CD4-positive, alpha-beta T cell treated with Interleukin-1 beta for 1 hour (primary cell): Measurements from ENCODE around the gene ARMC2.
A peak's percentile ranks its signal among the peaks of the same experiment; 100 is the strongest.

Experiments used
- DNase-seq, 2 donors: peaks; one replicate each; pipeline ENCODE4 v3.0.0-alpha.2; 2020 to 2022

The ARMC2 gene

DNA sequence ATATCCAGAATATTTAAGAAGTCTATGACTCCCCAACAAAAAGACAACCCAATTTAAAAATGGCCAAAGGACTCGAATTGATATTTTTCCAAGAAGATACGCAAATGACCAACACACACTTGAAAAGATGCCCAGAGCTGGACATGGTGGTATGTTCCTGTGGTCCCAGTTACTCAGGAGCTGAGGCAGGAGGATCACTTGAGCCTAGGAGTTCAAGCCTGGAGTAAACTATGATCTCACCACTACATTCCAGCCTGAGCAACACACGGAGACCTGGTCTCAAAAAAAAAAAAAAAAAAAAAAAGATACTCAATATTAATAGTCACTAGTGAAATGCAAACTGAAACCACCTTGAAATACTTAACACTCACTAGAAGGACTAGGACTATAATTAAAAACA, 12.2 kb upstream of the ARMC2 start:
- DNase-seq = no peak

GRCh38 chr6:108837236-108837971, 10.8 kb upstream of the ARMC2 start:
- peak in 1 of 2 donors; percentile 32 for DNase-seq

- DNase-seq = peak in 1 of 2 donors; percentile 7
These were observed 10.0 kb upstream of the ARMC2 start for GRCh38 chr6:108838101-108838717.

- no peak for DNase-seq
These were observed 9.1 kb upstream of the ARMC2 start for GRCh38 chr6:108839083-108839642.

- no peak for DNase-seq
These were observed 7.3 kb upstream of the ARMC2 start for GRCh38 chr6:108840919-108841318.

DNA sequence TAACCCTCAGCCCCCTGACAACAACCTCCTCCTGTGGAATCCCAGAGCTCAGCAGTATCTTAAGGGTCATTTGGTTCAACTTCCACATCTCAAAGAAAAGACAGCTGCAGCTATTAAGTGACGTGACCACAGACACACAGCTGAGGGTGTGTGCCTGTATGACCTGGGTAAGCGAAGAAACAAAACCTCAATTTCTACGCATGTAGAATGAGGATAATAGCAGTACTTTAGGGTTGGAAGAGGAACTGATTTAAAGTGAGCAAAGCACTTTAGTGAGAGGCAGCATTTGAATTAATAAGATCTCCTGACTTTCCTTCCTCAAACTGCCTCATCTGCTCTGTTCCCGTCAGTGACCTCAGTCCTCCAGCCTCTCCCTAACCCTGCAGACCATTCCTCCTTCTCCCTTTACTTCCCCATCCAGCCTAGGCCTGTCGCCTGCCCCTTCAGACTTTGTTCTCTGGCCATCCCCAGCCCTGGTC, 6.8 kb upstream of the ARMC2 start:
- peak; percentile 16 to 49 for DNase-seq

DNA sequence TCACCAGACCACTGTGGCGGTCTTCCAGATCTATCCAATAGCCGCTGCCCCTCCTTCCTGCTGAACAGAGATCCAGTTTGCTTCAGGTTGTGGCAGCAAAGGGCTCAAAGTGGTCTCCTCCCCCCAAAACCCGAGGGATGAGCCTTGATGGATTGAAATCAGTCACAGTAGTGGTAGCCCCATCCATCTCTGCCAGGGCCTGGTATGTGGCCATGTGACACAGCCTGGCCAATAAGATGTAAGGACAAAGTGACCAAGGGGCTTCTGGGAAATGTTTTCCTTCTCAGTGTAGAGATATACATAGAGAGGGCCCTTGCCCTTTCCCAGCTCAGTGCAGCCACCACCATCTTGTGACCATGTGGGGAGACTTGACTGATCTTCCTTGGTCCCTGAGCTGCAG, 4.1 kb upstream of the ARMC2 start:
- DNase-seq = no peak

DNA sequence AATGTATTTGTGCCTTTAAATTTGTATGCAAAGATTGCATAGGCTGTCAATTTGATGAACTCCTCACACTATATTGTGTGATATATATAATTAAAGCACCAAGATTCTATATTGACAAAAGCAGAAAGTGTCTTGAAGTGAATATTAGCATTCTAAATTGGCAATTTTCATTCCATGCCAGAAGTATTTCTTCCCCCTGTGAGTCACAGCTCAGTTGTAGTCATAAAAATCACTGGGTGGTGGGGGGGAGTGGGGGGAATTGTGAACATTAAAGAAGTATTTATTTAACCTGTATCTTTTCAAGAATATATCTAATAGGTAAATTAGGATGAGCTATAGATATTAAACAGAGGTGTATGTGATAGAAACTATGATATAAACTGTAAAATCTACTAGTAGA, 3.1 kb upstream of the ARMC2 start:
- DNase-seq = no peak

GRCh38 chr6:108846101-108846500, 2.1 kb upstream of the ARMC2 start:
- DNase-seq = no peak

DNA sequence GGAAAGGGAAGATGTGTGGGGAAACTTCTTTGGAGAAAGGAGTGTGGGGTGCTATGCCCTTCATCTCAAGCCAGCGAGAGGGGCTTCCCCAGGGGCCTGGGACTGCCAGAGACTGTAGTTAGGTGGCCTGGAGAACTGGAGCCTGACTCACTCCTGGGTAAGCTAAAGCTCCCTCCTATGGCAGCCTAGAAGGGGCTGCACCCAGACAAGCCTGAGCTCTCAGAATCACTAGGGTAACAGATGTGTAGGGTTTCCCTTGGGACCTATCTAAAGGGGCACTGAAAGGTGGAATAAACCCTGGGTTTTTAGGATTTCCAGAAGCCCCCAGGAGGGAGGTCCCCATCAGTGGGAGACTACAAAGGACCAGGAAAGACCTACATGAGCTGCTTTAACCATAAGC, 1.6 kb upstream of the ARMC2 start:
- no peak for DNase-seq

- no peak for DNase-seq
These were observed 495 bp upstream of the ARMC2 start for GRCh38 chr6:108847738-108848115.

- peak in 1 of 2 donors; percentile 29 for DNase-seq
These were observed 2.6 kb downstream of the ARMC2 start for GRCh38 chr6:108850669-108851465.

GRCh38 chr6:108851756-108852155, 3.5 kb downstream of the ARMC2 start:
- DNase-seq = no peak

GRCh38 chr6:108853077-108853476, 4.9 kb downstream of the ARMC2 start:
- no peak for DNase-seq

DNA sequence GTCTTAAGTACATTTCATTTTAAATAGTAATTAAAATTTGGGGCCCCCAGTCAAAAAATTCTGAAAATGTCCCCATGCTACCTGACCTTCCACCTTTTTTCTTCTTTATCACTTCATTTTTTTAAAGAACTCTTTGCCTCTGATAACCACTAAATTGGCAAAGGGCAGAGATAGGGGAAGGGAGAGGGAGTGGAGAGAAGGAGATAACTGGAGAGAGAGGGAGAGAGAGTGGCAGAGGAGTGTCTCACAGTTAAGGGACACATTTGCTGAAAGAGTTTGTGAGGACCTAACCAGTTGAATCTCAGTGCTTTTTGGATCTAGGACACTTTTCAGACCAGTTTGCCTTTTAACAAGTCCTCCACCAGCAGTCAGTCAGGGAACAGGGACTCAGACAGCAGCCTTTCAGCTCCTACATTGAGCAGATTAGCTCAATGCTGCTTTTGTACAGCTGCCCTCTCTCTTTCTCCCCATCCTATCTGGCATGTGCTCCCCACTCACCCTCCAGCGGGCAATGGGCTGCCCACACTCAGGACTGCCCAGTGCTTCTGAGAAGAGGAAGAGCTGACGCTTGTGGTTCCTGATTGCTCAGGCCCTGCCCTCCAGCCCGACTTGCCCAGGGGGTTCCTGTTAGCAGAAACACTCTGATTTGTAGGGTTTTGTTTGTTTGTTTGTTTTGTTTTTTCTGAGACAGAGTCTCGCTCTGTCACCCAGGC, 14.4 kb downstream of the ARMC2 start:
- peak in 1 of 2 donors; percentile 54 for DNase-seq

DNA sequence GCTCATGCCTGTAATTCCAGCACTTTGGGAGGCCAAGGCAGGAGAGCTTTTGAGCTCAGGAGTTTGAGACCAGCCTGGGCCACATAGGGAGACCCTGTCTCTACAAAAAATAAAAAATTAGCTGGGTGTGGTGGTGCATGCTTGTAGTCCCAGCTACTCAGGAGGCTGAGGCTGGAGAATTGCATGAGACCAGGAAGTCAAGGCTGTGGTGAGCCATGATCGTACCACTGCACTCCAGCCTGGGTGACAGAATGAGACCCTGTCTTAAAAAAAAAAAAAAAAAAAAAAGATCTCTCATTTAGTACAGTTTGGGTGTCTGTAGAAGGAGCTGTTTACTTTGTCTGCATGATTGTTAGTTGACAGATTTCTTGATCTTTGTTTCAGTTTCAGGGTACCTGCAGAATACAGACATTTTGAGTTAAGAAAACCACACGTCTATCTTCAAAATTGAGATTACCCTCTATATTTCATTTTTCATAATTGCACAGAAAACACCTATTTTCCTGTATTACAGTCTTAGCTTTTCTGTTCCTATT, 17.6 kb downstream of the ARMC2 start:
- peak in 1 of 2 donors; percentile 17 for DNase-seq

- DNase-seq = no peak
These were observed 18.6 kb downstream of the ARMC2 start for GRCh38 chr6:108866798-108867197.

GRCh38 chr6:108868647-108869046, 20.4 kb downstream of the ARMC2 start:
- no peak for DNase-seq

- DNase-seq = no peak
These were observed 21.7 kb downstream of the ARMC2 start for GRCh38 chr6:108869876-108870275.

- DNase-seq = no peak
These were observed 22.1 kb downstream of the ARMC2 start for GRCh38 chr6:108870357-108870756.

DNA sequence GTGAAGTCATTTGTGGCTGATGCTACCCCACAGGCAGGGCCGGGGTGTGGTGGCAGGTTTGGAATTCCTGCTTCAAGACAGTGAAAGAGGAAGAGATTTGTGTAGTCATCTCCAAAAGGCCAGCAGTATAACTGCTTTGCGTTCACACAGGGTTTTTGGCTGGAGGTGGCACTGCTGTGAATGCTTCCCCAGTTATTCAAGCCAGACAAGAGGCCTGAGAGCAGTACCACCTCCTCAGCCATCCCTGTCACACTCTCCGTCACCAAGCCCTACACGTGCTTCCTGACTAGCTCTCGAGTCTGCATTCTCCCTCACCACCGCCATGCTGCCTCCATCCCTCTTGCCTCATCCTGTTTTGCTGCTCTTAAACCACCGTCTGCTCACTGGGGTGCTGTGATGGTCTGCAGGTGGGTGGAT, 23.9 kb downstream of the ARMC2 start:
- peak; percentile 35 to 53 for DNase-seq

DNA sequence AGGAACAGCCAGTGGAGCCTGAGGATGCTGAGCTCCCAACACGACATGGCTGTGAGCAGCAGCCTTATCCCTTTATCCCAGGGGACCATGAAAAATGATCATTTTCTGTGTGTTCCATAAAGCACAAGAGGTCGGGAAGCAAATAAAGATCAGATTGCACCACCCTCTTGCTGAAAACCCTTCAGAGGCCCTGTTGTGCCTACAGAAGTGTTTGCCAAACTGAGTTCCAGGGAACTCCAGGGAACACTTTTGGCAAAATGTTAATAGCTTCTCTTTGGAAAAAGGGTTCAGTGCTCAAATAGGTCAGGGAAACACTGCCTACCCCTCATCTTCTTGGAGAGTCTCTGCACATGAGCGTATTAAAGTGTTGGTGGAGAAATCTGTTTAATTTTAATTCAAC, 24.4 kb downstream of the ARMC2 start:
- DNase-seq = no peak
